ENCODE data around the gene DPM1.
A peak's percentile ranks its signal among the peaks of the same experiment; 100 is the strongest.
"Not testable (repeated sequence)": the region's sequence is repeated elsewhere in the genome, so short reads cannot be mapped to it uniquely, and the experiment has no call there.

The DPM1 gene

GRCh38 chr20:50978533-50978932 is 20.2 kb upstream of the DPM1 start:
- DNase-seq: not testable (repeated sequence)

- DNase-seq: no peak
These were observed 19.0 kb upstream of the DPM1 start for GRCh38 chr20:50977066-50978021.

GRCh38 chr20:50975701-50976330 is 17.5 kb upstream of the DPM1 start:
- DNase-seq: no peak

- no peak for DNase-seq
These were observed 11.6 kb upstream of the DPM1 start for GRCh38 chr20:50969912-50970311.

GRCh38 chr20:50969435-50969834 is 11.1 kb upstream of the DPM1 start:
- DNase-seq: no peak

GRCh38 chr20:50968289-50968688 is 10.0 kb upstream of the DPM1 start:
- DNase-seq: no peak

GRCh38 chr20:50967586-50967985 is 9.3 kb upstream of the DPM1 start:
- DNase-seq: no peak

GRCh38 chr20:50959543-50960126 is 1.3 kb upstream of the DPM1 start:
- DNase-seq: no peak

GRCh38 chr20:50958615-50959542 is 547 bp upstream of the DPM1 start, which contains the start of gene MOCS3:
MOCS3 (plus strand) TSS chr20:50958818; CDS start chr20:50958843, 25 bp downstream.
- DNase-seq: peak; percentile 79

- no peak for DNase-seq
These were observed 1.1 kb downstream of the DPM1 start for GRCh38 chr20:50957276-50957675.

GRCh38 chr20:50953821-50954220 is 4.5 kb downstream of the DPM1 start:
- no peak for DNase-seq

- DNase-seq: no peak
These were observed 5.1 kb downstream of the DPM1 start for GRCh38 chr20:50953196-50953595.

GRCh38 chr20:50948132-50948785 is 10.1 kb downstream of the DPM1 start:
- no peak for DNase-seq

GRCh38 chr20:50943069-50943468 is 15.3 kb downstream of the DPM1 start:
- no peak for DNase-seq

- DNase-seq: no peak
These were observed 24.7 kb downstream of the DPM1 start for GRCh38 chr20:50933589-50933988.

- DNase-seq: no peak
These were observed 25.5 kb downstream of the DPM1 start for GRCh38 chr20:50932691-50933280.

- DNase-seq: no peak
These were observed 26.3 kb downstream of the DPM1 start for GRCh38 chr20:50932016-50932485.

GRCh38 chr20:50931306-50932015 is 26.9 kb downstream of the DPM1 start, which contains the start of gene ADNP:
ADNP (minus strand) TSS chr20:50931437; CDS start chr20:50903996, 27,441 bp downstream.
- DNase-seq: peak; percentile 86

GRCh38 chr20:50930976-50931305 is 27.4 kb downstream of the DPM1 start:
- peak; percentile 73 for DNase-seq

GRCh38 chr20:50930139-50930975 is 28.0 kb downstream of the DPM1 start:
- DNase-seq: peak; percentile 3
